Measurements from ENCODE around the gene VWA1. TPM values are rescaled to one million over a fixed set of nuclear protein-coding genes. Genes with fewer than 3 reads are reported as not detected.
"Not testable (repeated sequence)": the region's sequence is repeated elsewhere in the genome, so short reads cannot be mapped to it uniquely, and the experiment has no call there.

The VWA1 gene
- total RNA-seq, 1 donor from 2014 or later: 45.3 TPM

- DNase-seq: no peak
Observed at GRCh38 chr1:1424707-1425106, 10.8 kb upstream of the VWA1 start.

DNA sequence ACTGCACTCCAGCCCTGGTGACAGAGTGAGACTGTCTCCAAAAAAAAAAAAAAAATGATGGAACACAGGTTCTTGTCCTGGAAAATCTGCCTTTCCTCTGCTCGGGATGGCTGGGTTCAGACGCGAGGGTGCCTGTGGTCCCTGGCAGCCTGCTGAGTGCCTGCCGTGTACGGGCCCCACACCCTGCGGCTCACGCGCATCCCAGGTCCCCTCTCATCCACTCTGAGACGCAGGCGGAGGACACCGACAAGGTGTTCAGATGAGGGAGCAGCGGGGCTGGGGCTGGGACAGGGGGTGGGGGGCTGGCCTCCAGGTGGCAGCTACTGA is 10.1 kb upstream of the VWA1 start:
- DNase-seq: no peak

- DNase-seq: no peak
Observed at GRCh38 chr1:1425753-1426495, 9.6 kb upstream of the VWA1 start.

DNA sequence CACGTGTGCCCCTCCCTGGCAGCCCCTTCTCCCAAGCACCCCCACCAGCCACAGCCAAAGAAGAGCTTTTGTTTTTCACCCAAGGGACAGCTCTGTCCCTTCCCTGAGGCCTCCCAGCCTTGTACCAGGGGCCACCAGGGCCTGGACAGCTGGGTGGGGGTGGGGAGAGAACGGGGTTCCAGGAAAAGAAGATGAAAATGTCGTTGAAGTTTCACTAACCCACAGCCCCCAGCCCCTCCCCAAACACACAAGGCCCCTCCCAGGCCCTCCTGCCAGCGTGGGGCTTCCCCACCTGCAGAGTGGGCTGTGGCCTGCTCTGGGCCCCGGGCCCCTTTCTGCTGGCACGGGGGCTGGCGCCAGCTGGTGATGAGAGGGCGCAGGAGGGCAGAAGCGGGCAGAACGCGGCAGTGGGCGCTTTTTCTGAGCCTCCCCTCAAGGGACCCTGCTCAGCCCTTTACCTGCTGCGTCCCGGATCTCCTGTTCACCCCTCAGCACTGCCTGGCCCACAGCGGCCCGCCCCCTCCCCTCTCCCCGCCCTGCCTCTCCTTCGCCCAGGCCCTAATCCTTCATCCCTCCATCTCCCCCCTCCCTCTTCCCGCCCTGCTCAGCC is 8.9 kb upstream of the VWA1 start:
- DNase-seq: no peak

GRCh38 chr1:1427106-1427819 is 8.2 kb upstream of the VWA1 start:
- DNase-seq: peak; percentile 25

DNA sequence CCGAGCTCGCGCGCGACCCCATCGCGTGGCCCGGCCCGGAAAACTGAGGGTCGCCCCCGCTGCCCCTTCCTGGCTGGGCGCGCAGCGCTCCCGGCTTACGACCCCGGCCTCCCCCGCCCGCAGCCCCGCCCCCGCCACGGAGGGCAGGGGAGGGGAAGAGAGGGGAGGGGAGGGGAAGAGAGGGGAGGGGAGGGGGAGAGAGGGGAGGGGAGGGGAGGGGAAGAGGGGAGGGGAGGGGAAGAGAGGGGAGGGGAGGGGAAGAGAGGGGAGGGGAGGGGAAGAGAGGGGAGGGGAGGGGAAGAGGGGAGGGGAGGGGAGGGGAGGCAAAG is 7.7 kb upstream of the VWA1 start:
- DNase-seq: no peak

- no peak for DNase-seq
Observed at GRCh38 chr1:1428174-1428573, 7.3 kb upstream of the VWA1 start.

DNA sequence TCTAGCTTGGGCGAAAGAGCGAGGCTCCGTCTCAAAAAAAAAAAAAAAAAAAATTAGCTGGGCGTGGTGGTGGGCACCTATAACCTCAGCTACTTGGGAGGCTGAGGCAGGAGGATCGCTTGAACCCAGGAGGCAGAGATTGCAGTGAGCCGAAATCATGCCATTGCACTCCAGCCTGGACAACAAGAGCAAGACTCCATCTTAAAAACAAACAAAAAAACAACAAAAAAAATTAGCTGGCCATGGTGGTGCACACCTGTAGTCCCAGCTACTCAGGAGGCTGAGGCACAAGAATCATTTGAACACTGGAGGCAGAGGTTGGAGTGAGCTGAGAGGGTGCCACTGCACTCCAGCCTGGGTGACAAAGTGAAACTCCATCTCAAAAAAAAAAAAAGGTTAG is 6.5 kb upstream of the VWA1 start:
- DNase-seq: not testable (repeated sequence)

- DNase-seq: peak; percentile 46
Observed at GRCh38 chr1:1429671-1430073, 5.8 kb upstream of the VWA1 start.

- DNase-seq: peak; percentile 88
Observed at GRCh38 chr1:1430114-1430982, 5.1 kb upstream of the VWA1 start.

DNA sequence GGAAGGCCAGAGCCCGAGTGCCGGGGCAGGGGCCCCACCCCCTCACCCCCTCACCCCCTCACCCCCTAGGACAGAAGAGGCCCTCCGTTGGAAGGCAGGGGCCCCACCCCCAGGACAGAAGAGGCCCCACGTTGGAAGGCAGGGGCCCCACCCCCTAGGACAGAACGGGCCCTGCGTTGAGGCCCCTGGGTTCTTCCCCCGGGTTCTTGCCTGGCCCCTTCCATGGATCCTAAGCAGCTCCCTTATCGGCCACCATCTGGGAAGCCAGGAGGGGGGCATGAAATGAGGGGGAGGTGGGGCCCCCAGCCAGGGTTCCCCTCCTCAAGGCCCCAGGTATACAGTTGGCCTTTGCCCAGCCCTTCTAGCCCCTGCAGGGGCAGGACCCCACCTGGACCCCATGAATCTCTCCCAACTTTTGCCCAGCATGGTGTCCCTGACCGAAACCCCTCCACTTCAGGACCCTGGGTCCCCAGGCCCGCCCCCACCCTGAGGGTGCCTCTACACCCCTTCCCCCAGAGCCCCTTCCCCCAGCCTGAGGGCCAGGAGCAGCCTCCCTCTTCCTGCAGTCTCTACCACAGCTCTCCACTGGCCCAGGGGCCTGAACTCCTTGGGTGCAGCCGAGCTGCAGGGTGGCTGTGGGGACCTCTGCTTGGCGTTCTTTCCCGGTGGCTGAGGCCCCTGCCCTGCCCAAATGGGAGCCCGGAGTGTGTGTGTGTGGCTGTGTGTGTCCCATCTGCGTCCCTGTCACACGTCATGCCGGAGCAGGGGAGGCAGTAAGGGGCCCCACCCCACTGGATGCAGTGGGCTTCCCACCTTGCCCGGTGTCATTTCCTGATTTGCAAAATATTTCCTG is 4.3 kb upstream of the VWA1 start:
- DNase-seq: no peak

GRCh38 chr1:1431845-1432273 is 3.6 kb upstream of the VWA1 start:
- no peak for DNase-seq

- DNase-seq: no peak
Observed at GRCh38 chr1:1432274-1432950, 3.1 kb upstream of the VWA1 start.

DNA sequence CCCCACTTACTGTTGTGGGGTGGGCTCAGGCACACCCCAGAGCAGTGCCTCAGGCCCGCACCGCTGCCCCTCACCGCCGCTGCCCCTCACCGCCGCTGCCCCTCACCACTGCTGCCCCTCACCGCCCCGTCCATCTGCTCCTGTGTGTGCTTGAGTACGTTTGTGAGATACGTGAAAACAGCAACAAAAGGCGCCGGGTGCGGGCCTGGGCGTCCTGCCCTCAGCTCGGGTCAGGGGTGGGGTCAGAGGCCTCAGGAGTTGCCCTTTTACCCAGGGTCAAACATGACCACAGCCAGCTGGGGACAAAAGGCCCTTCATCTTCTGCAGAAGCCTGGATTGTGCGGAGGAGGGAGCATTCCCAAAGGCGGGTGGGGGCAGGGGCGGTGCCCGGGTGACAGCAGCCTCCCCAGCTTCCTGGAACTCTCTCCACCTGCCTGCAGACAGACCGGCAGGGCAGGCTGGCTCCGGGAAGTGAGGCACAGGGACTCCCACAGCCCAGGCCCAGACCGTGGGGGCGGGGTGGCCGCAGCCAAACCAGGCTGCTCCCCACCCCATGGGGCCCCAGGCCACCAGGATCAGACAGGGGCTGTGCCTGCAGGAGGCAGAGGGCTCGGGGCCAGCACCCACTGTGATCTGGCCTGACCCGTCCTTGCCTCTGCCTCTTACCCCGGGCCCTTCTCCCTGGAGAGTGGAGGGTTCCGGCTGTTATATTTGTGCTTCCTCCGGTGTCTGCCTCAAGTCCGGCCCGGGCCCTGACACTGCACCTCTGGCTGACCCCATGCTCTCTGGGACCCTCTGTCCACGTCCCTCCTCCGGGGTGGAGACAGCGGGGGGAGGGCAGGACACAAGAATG is 2.3 kb upstream of the VWA1 start:
- DNase-seq: no peak

GRCh38 chr1:1433804-1434130 is 1.7 kb upstream of the VWA1 start:
- peak; percentile 75 for DNase-seq

GRCh38 chr1:1434131-1434823 is 1.2 kb upstream of the VWA1 start:
- DNase-seq: peak; percentile 31

GRCh38 chr1:1434824-1435105 is 725 bp upstream of the VWA1 start:
- no peak for DNase-seq

GRCh38 chr1:1435911-1436629 is 580 bp downstream of the VWA1 start:
- DNase-seq: no peak

GRCh38 chr1:1436630-1437032 is 1.1 kb downstream of the VWA1 start:
- no peak for DNase-seq
